ENCODE results near the gene EPB41L4B. TPM values are rescaled to one million over a fixed set of nuclear protein-coding genes. Genes with fewer than 3 reads are reported as not detected.

EPB41L4B gene
- total and polyA plus RNA-seq, 2 of the 13 experiments (the other 11 are each of a cell fraction or from before 2014, with no cell fraction given), result 17.6 to 22.1 TPM

DNA sequence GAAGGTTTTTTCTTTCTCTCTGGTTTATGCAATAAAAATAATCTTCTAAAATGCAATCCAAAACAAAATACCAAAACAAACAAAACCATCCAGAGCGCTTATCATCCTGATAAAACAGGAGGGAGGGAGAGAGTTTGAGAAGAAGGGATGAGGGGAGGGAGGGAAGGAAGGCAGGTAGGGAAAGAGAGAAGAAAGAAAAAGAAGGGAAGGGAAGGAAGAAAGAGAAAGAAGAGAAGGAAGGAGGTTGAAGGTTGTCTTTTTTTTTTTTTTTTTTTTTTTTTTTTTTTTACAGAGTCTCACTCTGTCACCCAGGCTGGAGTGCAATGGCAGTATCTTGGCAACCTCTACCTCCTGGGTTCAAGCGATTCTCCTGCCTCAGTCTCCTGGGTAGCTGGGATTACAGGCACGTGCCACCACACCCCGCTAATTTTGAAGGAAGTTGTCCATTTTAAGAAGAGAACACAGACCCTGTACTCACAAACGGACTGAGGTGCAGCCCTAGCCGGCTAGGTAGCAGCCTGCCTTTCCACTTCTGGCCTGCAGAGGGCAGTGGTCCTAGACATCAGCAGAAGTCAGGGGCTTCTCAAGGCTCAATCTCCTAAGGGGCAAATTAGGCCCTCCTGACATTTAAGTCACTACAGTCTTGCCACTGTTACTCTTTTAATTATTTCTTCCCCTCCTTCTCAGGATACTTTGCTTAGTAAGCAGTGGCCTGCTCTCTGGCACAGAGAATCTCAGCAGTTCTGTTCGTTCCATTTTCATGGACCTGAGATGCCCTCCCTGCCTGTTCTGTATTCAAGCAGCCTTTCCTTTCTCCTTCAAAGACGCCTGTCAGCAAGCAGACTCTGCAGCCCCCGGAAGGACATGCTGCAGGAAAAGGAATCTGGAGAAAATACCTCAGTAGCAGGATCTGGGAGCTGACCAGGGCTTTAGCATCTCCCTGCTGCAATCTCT is 76.4 kb downstream of the EPB41L4B start (continued):
- TF ChIP-seq, protein P1, sequence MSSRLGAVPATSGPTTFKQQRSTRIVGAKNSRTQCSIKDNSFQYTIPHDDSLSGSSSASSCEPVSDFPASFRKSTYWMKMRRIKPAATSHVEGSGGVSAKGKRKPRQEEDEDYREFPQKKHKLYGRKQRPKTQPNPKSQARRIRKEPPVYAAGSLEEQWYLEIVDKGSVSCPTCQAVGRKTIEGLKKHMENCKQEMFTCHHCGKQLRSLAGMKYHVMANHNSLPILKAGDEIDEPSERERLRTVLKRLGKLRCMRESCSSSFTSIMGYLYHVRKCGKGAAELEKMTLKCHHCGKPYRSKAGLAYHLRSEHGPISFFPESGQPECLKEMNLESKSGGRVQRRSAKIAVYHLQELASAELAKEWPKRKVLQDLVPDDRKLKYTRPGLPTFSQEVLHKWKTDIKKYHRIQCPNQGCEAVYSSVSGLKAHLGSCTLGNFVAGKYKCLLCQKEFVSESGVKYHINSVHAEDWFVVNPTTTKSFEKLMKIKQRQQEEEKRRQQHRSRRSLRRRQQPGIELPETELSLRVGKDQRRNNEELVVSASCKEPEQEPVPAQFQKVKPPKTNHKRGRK (CRISPR knock-in tag; IDR thresholded peaks at IDR 0.05), result peak; percentile 73; the same call in 1 of the 2 replicates
- TF ChIP-seq PRPF4 (IDR thresholded peaks at IDR 0.05; ENCODE audit: low read depth, low read length, poor library complexity, severe bottlenecking) (no peak), SAP130 (CRISPR knock-in tag; IDR thresholded peaks at IDR 0.05; ENCODE audit: low read depth) (0 out of 2 replicates have a peak, but pooled peaks have one; percentile 25), THRA (CRISPR knock-in tag; IDR thresholded peaks at IDR 0.05; ENCODE audit: borderline replicate concordance) (no peak), FOSL2 (CRISPR knock-in tag; IDR thresholded peaks at IDR 0.05) (0 out of 2 replicates have a peak, but pooled peaks have one; percentile 9), ZFY (CRISPR knock-in tag; IDR thresholded peaks at IDR 0.05) (no peak), SRSF4 (IDR thresholded peaks at IDR 0.05; ENCODE audit: low read depth, low read length, poor library complexity, severe bottlenecking) (no peak), ZNF224 (CRISPR knock-in tag; IDR thresholded peaks at IDR 0.05) (no peak), ZNF33B (CRISPR knock-in tag; IDR thresholded peaks at IDR 0.05) (no peak), CTCF (CRISPR knock-in tag; IDR thresholded peaks at IDR 0.05) (peak; percentile 90), KLF12 (CRISPR knock-in tag; IDR thresholded peaks at IDR 0.05; ENCODE audit: borderline replicate concordance) (no peak), ZNF556 (CRISPR knock-in tag; IDR thresholded peaks at IDR 0.05; ENCODE audit: borderline replicate concordance) (no peak), ETV5 (CRISPR knock-in tag; IDR thresholded peaks at IDR 0.05; ENCODE audit: borderline replicate concordance) (no peak), PCBP2 (optimal IDR thresholded peaks at IDR 0.05; ENCODE audit: low read depth, low read length, poor library complexity, severe bottlenecking) (no peak), CSRNP2 (CRISPR knock-in tag; conservative IDR thresholded peaks at IDR 0.05; ENCODE audit: low read depth) (no peak), SMARCE1 (IDR thresholded peaks at IDR 0.05; ENCODE audit: borderline replicate concordance) (no peak)

All from HepG2 (cell line).